SK-N-SH (cell line): ENCODE results near the gene ZBTB46.

Source experiments
- CTCF ChIP-seq: fragments of 200-600 bp; sonication (generic); IDR thresholded peaks from 2 replicates; pipeline ENCODE4 v1.6.1; 2017; ENCODE audit warnings: antibody characterized with exemption, mild to moderate bottlenecking, moderate library complexity
- FOXM1 ChIP-seq: IDR thresholded peaks from 2 replicates; pipeline ENCODE4 v1.4.0; 2012; ENCODE audit warnings: low read depth, mild to moderate bottlenecking
- POLR2AphosphoS5 ChIP-seq: IDR thresholded peaks from 2 replicates; pipeline ENCODE4 v1.6.1; 2012; ENCODE audit warnings: low read depth, low read length
- REST ChIP-seq: IDR thresholded peaks from 2 replicates; pipeline ENCODE4 v1.6.1; 2012; ENCODE audit warnings: mild to moderate bottlenecking, low read depth, low read length, moderate library complexity
- SIN3A ChIP-seq: IDR thresholded peaks from 2 replicates; pipeline ENCODE4 v1.6.1; 2012; ENCODE audit warnings: low read depth, mild to moderate bottlenecking, low read length, moderate library complexity, borderline replicate concordance

GRCh38 chr20:63777614-63778013 is 53.5 kb downstream of the ZBTB46 start:
- TF ChIP-seq CTCF (no peak), SIN3A (no peak), REST (no peak), POLR2AphosphoS5 (no peak), FOXM1 (no peak)
